K562 (cell line): ENCODE measurements around the gene TFDP1.

ENCODE experiments used
- CGGBP1 ChIP-seq: fragments of 250-450 bp; sonication (Bioruptor Pico); IDR thresholded peaks from 2 replicates; pipeline ENCODE4 v1.9.0; 2021; ENCODE audit warnings: mild to moderate bottlenecking
- GATAD2A ChIP-seq: fragments of 450-650 bp; IDR thresholded peaks from 2 replicates; pipeline ENCODE4 v1.6.1; 2017
- PKNOX1 ChIP-seq: fragments of 450-650 bp; IDR thresholded peaks from 2 replicates; pipeline ENCODE4 v1.6.1; 2016
- RFX5 ChIP-seq: IDR thresholded peaks from 2 replicates; pipeline ENCODE4 v1.6.1; 2011; ENCODE audit warnings: low read depth, mild to moderate bottlenecking, improper control_type of control experiment, low read length
- TARDBP ChIP-seq: fragments of 450-650 bp; IDR thresholded peaks from 2 replicates; pipeline ENCODE4 v1.6.1; 2016
- THAP7 ChIP-seq: fragments of 250-450 bp; sonication (Bioruptor Pico); IDR thresholded peaks from 2 replicates; pipeline ENCODE4 v1.5.0; 2021
- TSHZ1 ChIP-seq: fragments of 250-450 bp; sonication (Bioruptor Pico); IDR thresholded peaks from 2 replicates; pipeline ENCODE4 v1.4.0; 2020; ENCODE audit warnings: mild to moderate bottlenecking, moderate library complexity

GRCh38 chr13:113655346-113656002 lies 70.9 kb downstream of the TFDP1 start:
- TF ChIP-seq THAP7 (CRISPR knock-in tag) = no peak
- no peak for TF ChIP-seq PKNOX1
- TF ChIP-seq TSHZ1 = no peak
- no peak for TF ChIP-seq TARDBP
- TF ChIP-seq CGGBP1 (CRISPR knock-in tag) = no peak
- no peak for TF ChIP-seq RFX5
- TF ChIP-seq GATAD2A = no peak
